GM23338 (cell line): ENCODE measurements around the gene SVOPL.

Experiments
- CREB1 ChIP-seq: fragments of 250-450 bp; sonication (Bioruptor Pico); IDR thresholded peaks from 2 replicates; pipeline ENCODE4 v1.5.0; 2020; ENCODE audit warnings: low read depth, mild to moderate bottlenecking, moderate library complexity
- EZH2 ChIP-seq: fragments of 200-600 bp; sonication (generic); IDR thresholded peaks from one replicate; pipeline ENCODE4 v1.8.0; 2017; ENCODE audit warnings: antibody characterized with exemption, mild to moderate bottlenecking, low read depth; ENCODE audit not compliant: unreplicated experiment
- EZH2phosphoT487 ChIP-seq: fragments of 200-600 bp; sonication (generic); IDR thresholded peaks from one replicate; pipeline ENCODE4 v1.8.1; 2018; ENCODE audit warnings: antibody characterized with exemption; ENCODE audit not compliant: unreplicated experiment
- JUNB ChIP-seq: IDR thresholded peaks from one replicate; pipeline ENCODE4 v1.6.1; 2016; ENCODE audit warnings: antibody characterized with exemption; ENCODE audit not compliant: unreplicated experiment
- POLR2AphosphoS5 ChIP-seq: IDR thresholded peaks from 2 replicates; pipeline ENCODE4 v1.6.1; 2016; ENCODE audit warnings: antibody characterized with exemption, low read depth
- REST ChIP-seq: IDR thresholded peaks from one replicate; pipeline ENCODE4 v1.6.1; 2018; ENCODE audit warnings: antibody characterized with exemption; ENCODE audit not compliant: unreplicated experiment
- STAT1 ChIP-seq: IDR thresholded peaks from one replicate; pipeline ENCODE4 v1.6.1; 2016; ENCODE audit warnings: antibody characterized with exemption; ENCODE audit not compliant: unreplicated experiment
- ZNF114 ChIP-seq: fragments of 250-450 bp; sonication (Bioruptor Pico); IDR thresholded peaks from 2 replicates; pipeline ENCODE4 v1.5.0; 2020; ENCODE audit warnings: mild to moderate bottlenecking, moderate library complexity
- TF ChIP-seq, protein P1 (sequence below), 2 experiments: fragments of 200-600 bp in 1 of 2; sonication (generic) in 1 of 2; conservative IDR thresholded peaks; 2 replicates each; pipeline versions ENCODE4 v1.5.1 to v1.6.1; 2016 to 2017; ENCODE audit warnings: antibody characterized with exemption in 2 of 2, low read depth in 2 of 2, mild to moderate bottlenecking in 2 of 2, moderate library complexity in 1 of 2
- TF ChIP-seq, protein P2 (sequence below): IDR thresholded peaks from 2 replicates; pipeline ENCODE4 v1.6.1; 2016; ENCODE audit warnings: antibody characterized with exemption
- TF ChIP-seq, protein P3 (sequence below): fragments of 250-450 bp; sonication (Bioruptor Pico); IDR thresholded peaks from 2 replicates; pipeline ENCODE4 v1.5.0; 2020; ENCODE audit warnings: mild to moderate bottlenecking, moderate library complexity

DNA sequence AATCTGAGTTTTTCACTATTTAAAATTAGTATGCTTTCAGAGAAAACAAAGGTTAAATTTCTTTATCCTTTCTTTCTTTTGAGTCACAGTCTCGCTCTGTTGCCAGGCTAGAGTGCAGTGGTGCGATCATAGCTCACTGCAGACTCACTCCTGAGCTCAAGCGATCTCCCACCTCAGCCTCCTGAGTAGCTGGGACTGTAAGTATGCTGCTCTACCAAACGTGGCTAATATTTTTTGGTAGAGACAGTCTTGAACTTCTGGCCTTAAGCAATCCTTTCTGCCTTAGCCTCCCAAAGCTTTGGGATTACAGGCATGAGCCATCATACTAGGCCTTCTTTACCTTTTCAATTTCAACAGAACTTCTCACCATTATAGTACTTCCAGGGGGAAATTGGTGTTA, 127.4 kb downstream of the SVOPL start:
- TF ChIP-seq, protein P1, sequence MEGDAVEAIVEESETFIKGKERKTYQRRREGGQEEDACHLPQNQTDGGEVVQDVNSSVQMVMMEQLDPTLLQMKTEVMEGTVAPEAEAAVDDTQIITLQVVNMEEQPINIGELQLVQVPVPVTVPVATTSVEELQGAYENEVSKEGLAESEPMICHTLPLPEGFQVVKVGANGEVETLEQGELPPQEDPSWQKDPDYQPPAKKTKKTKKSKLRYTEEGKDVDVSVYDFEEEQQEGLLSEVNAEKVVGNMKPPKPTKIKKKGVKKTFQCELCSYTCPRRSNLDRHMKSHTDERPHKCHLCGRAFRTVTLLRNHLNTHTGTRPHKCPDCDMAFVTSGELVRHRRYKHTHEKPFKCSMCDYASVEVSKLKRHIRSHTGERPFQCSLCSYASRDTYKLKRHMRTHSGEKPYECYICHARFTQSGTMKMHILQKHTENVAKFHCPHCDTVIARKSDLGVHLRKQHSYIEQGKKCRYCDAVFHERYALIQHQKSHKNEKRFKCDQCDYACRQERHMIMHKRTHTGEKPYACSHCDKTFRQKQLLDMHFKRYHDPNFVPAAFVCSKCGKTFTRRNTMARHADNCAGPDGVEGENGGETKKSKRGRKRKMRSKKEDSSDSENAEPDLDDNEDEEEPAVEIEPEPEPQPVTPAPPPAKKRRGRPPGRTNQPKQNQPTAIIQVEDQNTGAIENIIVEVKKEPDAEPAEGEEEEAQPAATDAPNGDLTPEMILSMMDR (conservative IDR thresholded peaks at IDR 0.05; ENCODE audit: low read depth in 2 of 2): no peak
- no peak for TF ChIP-seq CREB1 (CRISPR knock-in tag)
- TF ChIP-seq EZH2: no peak
- TF ChIP-seq POLR2AphosphoS5: no peak
- no peak for TF ChIP-seq REST
- TF ChIP-seq JUNB: no peak
- TF ChIP-seq EZH2phosphoT487: no peak
- no peak for TF ChIP-seq STAT1
- TF ChIP-seq, protein P2, sequence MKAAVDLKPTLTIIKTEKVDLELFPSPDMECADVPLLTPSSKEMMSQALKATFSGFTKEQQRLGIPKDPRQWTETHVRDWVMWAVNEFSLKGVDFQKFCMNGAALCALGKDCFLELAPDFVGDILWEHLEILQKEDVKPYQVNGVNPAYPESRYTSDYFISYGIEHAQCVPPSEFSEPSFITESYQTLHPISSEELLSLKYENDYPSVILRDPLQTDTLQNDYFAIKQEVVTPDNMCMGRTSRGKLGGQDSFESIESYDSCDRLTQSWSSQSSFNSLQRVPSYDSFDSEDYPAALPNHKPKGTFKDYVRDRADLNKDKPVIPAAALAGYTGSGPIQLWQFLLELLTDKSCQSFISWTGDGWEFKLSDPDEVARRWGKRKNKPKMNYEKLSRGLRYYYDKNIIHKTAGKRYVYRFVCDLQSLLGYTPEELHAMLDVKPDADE: no peak
- no peak for TF ChIP-seq ZNF114 (CRISPR knock-in tag)
- TF ChIP-seq, protein P3, sequence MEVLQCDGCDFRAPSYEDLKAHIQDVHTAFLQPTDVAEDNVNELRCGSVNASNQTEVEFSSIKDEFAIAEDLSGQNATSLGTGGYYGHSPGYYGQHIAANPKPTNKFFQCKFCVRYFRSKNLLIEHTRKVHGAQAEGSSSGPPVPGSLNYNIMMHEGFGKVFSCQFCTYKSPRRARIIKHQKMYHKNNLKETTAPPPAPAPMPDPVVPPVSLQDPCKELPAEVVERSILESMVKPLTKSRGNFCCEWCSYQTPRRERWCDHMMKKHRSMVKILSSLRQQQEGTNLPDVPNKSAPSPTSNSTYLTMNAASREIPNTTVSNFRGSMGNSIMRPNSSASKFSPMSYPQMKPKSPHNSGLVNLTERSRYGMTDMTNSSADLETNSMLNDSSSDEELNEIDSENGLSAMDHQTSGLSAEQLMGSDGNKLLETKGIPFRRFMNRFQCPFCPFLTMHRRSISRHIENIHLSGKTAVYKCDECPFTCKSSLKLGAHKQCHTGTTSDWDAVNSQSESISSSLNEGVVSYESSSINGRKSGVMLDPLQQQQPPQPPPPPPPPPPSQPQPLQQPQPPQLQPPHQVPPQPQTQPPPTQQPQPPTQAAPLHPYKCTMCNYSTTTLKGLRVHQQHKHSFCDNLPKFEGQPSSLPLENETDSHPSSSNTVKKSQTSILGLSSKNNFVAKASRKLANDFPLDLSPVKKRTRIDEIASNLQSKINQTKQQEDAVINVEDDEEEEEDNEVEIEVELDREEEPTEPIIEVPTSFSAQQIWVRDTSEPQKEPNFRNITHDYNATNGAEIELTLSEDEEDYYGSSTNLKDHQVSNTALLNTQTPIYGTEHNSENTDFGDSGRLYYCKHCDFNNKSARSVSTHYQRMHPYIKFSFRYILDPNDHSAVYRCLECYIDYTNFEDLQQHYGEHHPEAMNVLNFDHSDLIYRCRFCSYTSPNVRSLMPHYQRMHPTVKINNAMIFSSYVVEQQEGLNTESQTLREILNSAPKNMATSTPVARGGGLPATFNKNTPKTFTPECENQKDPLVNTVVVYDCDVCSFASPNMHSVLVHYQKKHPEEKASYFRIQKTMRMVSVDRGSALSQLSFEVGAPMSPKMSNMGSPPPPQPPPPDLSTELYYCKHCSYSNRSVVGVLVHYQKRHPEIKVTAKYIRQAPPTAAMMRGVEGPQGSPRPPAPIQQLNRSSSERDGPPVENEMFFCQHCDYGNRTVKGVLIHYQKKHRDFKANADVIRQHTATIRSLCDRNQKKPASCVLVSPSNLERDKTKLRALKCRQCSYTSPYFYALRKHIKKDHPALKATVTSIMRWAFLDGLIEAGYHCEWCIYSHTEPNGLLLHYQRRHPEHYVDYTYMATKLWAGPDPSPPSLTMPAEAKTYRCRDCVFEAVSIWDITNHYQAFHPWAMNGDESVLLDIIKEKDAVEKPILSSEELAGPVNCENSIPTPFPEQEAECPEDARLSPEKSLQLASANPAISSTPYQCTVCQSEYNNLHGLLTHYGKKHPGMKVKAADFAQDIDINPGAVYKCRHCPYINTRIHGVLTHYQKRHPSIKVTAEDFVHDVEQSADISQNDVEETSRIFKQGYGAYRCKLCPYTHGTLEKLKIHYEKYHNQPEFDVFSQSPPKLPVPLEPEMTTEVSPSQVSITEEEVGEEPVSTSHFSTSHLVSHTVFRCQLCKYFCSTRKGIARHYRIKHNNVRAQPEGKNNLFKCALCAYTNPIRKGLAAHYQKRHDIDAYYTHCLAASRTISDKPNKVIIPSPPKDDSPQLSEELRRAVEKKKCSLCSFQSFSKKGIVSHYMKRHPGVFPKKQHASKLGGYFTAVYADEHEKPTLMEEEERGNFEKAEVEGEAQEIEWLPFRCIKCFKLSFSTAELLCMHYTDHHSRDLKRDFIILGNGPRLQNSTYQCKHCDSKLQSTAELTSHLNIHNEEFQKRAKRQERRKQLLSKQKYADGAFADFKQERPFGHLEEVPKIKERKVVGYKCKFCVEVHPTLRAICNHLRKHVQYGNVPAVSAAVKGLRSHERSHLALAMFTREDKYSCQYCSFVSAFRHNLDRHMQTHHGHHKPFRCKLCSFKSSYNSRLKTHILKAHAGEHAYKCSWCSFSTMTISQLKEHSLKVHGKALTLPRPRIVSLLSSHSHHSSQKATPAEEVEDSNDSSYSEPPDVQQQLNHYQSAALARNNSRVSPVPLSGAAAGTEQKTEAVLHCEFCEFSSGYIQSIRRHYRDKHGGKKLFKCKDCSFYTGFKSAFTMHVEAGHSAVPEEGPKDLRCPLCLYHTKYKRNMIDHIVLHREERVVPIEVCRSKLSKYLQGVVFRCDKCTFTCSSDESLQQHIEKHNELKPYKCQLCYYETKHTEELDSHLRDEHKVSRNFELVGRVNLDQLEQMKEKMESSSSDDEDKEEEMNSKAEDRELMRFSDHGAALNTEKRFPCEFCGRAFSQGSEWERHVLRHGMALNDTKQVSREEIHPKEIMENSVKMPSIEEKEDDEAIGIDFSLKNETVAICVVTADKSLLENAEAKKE (CRISPR knock-in tag): no peak
